ENCODE data around the gene PYGB.

GRCh38 chr20:25274891-25275812, 27.3 kb downstream of the PYGB start:
- no peak for TF ChIP-seq CTCF (IDR thresholded peaks at IDR 0.05)
- TF ChIP-seq POLR2A (IDR thresholded peaks at IDR 0.05), result no peak

Measured in tibial nerve (tissue), 3 donors.